ENCODE measurements around the gene HRK.

Gene HRK

DNA sequence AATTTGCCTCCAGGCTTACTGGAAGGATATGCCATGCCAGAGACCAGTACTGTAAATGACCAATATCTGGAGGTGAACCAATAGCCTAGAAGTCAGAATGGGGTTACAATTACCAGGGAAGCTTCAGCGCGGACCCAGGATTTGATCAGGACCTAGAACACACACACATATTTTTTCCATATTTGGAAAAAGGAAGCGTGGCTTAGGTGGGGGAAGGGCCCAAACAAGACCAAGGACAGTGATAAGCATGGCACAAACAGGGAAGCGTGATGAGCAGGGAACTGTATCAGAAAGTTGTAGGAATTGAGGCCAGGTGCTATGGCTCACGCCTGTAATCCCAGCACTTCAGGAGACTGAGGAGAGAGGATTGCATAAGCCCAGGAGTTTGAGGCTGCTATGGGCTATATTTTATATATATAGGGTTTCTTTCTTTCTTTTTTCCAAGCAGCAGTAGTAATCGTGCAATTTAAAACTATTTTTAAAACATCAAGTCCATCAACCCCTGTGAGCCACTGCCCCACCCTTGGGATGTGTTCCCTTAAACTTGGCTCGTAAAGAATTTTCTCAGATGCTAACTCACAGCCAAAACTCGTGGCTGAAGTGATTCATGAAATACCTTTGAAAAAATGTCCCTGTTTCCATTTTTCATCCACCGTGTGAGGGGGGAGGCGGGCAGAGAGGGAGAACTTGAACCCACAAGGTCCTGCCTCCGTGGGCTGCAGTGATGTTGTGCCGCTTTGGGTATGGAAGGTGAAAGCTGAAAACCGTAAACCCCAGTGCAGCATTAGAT, 16.7 kb downstream of the HRK start:
- no peak for DNase-seq

DNA sequence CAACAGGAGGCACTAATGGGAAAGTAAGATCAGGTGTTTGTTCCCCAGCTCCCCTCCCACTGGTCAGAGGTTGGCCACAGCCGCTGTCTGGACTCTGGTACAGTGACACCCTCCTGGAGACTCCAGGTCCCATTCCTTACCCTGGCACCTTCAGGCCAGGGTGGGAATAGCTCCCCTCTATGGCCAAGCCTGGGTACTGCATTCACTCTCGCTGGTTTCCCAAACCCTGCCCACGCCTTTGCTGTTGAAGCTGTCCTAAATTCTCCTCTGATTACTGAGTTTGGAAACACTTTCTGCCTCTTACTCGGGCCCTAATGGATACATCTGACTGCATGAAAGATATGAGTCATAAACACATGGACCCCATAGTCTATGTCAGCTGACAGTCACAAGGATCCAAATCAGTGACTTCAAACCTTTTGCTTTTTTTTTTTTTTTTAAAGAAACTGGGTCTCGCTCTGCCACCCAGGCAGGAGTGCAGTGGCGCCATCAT, 17.9 kb downstream of the HRK start:
- DNase-seq, result no peak

DNA sequence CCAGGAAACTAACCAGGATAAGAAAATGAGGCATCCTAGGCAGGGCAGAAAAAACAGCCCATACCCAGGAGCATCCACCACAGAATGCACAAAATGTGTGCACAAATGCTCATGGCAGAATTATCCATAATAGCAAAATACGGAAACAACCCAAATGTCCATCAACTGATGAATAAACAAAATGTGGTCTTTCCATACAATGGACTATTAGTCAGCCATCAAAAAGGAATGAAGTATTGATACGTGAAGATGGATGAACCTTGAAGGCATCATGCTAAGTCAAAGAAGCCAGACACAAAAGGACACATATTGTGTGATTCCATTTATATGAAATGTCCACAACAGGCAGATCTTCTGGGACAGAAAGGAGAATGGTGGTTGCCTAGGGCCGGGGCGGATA, 19.1 kb downstream of the HRK start:
- no peak for DNase-seq

DNA sequence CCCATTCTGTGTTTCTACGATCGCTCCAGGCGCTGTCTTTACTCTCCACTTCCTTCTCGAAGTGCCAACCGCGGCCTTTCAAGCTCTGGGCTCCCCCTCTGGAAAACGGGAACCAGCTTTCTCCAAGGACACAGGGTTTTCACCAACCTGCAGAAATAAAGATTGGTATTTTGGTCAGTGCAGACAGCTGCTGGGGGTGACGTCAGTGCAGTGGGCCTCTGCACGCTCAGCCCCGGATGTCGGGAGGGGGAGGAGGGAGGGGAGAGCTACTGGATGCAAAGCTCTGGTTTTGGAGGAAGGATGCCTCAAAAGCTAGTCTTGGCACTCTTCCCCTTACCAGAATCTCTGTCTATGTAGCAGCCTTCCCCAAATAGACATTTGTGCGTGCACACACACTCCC, 19.9 kb downstream of the HRK start:
- DNase-seq, result peak; percentile 34

DNA sequence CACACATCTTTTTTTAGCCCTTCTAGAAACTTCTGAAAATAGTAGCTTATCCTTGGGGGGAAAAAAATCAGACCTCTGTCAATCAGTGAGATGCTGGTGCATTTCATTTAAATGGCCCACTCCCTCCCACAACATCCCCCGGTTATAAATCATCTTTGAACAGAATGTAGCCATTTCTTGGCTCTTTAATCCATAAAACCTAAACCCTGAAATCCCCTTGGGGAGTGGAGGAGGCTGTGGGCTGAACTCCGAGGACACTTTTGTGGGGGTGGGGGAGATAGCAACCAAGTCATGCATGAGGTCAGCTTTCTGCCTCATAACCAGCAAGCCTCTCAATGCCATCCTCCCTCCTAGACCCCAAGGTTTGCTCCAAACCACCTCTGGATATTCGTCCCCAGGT, 21.0 kb downstream of the HRK start:
- no peak for DNase-seq

DNA sequence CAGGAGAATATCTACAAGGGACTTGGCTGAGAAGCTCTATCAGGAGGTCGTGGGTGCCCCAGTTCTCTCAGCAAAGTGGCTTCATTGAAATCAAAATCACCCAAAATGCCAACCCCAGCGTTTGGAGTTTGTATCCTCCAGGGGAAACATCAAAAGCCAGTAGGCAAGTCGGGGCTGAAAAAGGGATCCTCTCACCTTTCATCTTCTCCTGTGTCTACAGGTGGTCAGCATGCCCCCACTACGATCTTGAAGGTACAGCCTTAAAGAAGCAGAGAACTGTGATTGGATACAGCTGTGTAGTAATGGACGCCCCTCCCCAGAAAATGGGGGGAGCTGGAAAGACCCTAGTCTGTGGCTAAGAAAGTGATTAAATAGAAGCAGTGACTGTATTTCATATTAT, 22.2 kb downstream of the HRK start:
- DNase-seq, result no peak

DNA sequence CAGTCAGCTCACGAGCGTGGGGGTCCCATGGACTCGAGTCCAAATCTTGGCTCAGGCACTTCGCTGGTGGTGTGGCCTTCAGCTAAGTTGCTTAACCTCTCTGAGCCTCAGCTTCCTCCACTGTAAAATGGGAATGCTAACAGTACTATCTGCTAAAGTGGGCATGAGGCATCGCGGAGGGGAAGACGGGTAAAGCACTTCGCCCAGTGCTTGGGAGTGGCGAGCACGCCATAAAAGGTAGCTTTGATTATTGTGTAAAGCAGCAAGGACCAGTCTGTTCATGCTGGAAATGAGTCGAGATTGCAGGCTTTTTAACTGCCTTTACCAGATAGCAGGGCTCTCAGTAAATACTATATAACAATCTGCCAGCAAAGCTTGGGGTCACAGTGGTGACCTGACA, 24.5 kb downstream of the HRK start:
- no peak for DNase-seq

DNA sequence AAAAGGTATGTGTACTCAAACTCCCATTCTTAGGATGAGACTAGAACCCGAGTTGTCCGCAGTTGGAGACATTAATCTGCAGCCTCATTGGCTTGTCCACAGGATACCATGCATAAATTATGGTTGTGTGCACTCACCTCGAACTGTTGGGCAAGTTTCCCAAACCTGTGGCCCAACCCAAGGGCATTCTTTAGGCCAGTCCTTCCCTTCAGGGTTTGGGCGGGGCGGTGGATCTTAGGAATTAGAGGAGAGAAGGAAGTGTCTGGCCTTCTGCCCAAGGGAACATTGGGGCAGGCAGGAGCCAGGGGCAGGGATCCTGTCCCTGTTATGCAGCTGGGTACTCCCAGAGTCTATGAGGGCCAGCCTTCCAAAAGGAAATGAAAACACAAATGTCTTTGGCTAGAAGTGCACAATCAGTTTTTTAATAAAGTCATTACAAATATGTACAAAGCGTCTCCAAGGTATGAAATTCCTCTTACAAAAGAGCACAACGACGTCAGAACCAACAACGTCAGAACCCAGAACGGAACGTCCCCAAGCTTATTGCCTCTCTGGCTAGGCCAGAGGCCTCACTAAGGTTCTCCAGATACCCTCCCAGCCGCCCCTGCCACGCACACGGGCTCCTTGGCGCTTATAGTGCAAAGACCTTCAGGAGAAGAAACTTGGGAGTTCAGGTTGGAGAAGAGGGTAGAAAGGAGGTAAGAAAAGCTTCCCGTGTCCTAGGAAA, 25.3 kb downstream of the HRK start:
- DNase-seq, result no peak

DNA sequence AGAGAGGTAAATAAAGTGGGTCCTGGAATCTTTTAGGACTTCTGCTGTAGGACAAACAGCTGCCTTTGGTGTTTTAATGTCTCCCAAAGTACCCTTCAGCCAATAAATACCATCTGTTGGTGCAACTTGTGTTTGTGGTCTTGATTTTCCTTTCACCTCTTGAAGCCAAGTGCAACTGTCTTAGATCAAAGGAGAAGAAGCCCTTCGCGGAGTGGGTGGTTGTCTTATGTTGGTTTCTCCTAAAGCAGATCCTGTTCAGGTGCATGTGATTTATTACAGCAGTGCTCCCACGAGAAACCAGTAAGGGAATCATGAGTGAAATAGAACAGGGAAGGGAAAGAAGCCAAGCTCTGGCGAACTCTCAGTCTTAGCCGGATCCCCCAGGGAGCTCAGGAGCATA, 27.7 kb downstream of the HRK start:
- DNase-seq, result no peak

DNA sequence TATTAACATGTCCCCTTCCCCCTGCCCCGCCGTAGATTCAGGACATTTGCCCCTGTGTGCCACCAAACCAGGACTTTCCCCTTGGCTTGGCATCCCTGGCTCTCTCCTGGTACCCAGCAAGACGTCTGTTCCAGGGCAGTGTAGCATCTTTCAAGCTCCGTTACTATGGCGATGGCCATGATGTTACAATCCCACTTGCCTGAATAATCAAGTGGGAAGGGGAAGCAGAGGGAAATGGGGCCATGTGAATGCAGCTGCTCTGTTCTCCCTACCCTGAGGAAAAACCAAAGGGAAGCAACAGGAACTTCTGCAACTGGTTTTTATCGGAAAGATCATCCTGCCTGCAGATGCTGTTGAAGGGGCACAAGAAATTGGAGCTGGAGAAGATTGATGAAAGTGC, 28.9 kb downstream of the HRK start:
- DNase-seq, result no peak

DNA sequence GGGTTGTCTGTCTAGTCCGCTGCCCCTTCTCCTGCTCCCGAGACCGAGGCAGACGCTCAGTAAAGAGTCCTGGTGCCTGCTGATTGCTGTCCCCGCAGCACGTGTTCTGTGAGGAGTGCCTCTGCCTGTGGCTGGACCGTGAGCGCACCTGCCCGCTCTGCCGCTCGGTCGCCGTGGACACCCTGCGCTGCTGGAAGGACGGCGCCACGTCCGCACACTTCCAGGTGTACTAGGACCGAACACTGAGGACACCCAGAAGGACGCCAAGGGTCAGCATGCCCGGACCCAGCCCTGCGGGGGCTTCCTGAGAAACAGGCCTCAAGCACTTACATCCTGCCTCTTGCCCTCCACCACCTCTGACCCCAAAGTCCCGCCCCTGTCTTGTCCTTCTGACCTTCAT, 32.0 kb downstream of the HRK start:
- no peak for DNase-seq

DNA sequence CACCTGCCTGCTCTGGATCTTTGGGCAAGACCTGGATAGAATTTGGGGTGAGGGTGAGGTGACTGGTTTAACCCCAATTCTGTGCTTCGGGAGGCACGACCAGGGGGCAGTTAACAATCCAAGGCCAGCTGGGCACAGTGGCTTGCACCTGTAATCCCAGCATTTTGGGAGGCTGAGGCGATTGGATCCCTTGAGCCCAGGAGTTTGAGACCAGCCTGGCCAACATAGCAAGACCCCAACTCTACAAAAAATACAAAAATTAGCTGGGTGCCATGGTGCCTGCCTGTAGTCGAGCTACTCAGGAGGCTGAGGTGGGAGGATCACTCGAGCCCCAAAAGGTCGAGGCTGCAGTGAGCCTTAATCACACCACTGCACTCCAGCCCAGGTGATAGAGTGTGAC, 38.2 kb downstream of the HRK start:
- no peak for DNase-seq

DNA sequence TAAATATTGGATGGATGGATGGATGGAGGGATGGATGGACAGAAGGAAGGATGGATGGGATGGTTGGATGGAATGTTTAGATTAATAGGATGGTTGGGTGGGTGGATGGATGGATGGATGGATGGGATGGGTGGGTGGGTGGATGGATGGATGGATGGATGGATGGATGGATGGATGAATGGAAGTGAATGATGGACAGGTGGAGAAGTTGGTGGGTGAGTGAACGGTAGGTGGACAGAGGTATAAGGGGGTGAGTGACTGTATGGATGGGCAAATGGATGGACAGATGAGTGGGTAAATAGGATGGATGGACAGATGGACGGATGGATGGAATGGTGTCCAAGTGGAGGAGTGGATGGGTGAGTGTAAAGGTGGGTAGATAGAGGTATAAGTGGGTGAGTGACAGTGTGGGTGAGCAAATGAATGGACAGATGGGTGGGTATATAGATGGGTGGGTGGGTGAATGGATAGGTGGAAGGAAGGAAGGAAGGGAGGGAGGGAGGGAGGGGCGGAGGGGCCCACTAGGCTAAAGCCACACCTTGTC, 41.9 kb downstream of the HRK start:
- DNase-seq, result no peak

DNA sequence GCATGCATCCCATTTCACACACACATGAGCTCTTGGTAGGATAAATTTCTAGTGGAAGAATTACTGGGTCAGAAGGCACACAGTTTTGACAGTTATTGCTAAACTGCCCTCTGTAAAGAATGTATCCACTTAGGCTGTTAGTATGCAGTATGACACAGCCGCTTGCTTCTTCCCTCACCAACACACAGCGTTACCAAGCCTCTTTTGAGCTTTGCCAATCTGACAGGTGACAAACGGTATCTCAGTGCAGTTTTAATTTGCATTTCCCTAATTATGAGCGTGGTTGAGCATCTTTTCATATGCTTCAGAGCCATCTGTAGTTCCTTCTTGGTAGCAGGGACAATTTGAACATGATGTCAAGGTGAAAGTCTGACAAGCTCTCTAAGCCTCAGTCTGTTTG, 42.9 kb downstream of the HRK start:
- DNase-seq, result no peak

DNA sequence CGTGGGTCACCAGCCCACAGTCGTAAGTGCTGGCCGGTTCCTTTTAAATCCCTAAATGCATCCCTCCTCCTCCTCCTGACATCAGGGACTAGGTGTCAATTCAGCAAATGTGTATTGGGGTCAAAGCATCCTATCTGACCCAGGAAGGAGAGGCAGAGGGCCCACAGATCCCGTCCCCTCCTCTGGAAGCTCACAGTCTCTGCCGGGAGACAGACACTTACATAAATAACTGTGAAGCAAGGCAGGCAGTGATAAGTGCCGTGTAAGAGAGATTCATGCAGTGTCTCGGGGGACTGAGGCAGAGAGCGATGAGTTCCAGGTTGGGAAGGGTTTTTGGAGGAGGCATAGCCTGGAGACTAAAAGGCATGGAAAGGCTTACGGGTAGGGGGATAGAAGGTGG, 44.1 kb downstream of the HRK start:
- no peak for DNase-seq

DNA sequence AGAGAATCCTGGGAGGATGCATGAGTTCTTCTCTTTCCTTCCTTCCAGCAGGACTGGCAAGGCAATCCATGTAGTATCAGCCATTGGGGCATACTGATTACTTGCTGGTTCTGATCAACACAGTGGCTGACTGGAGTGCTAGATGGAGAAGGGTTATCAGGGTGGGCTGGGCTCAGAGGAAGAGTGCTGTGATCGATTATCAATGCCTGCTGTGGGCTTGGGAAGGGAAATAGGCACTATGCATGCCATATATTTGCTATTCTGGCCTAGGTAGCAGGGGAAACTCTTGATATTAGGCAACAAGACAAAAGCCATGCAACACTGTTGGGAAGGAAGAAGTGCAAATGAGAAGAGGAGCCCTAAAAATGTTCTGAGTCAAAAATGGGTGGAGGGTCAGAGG, 45.8 kb downstream of the HRK start:
- DNase-seq, result no peak

DNA sequence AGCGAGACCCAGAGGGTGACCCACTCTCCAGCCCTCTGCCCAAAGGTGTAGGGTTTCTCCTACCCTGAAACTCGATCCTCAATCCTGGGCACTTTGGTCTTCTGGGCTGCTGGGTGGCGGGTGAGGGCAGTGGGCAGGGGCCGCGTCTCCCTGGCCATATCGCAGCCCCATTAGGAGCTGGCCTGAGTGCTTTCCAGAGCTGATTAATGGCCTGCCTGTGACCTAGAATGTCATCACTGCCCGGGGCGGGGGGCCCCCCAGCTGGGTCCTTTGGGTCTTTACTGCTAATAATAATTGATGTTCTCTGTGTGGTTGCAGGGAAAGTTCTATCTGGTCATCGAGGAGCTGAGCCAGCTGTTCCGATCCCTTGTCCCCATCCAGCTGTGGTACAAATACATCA, 47.8 kb downstream of the HRK start:
- no peak for DNase-seq

DNA sequence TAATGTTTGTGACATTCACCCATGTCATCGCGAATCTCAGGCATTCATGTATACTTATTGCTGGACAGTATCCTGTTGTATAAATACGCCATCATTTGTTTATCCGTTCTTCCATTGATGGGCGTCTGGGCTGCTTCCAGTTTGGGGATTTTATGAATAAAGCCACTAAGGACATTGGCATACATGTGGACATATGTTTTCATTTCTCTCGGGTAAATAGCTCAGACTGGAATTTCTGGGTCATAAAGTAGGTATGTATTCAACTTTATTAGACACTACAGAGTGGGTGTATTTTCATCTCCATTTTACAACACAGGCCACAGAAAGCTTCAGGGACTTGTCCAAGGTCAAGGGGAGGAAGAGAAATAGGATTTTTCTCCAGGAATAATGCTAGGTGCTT, 48.9 kb downstream of the HRK start:
- DNase-seq, result no peak

DNA sequence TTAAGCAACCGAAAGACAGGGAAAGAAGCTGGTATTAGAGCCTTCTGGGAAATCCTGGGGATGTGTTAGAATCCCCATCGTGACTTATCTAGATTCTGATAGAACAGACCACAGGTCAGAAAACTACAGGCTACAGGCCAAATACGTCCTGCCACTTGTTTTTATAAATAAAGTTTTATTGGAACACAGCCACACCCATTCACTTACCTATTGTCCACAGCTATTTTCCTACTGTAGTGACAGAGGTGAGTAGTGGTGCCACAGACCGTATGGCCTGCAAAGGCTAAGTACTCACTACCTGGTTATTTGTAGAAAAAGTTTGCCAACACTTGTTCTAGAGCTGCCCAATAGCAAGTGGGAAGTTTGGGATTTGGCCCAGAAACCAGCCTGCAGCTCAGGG, 53.8 kb downstream of the HRK start:
- no peak for DNase-seq

DNA sequence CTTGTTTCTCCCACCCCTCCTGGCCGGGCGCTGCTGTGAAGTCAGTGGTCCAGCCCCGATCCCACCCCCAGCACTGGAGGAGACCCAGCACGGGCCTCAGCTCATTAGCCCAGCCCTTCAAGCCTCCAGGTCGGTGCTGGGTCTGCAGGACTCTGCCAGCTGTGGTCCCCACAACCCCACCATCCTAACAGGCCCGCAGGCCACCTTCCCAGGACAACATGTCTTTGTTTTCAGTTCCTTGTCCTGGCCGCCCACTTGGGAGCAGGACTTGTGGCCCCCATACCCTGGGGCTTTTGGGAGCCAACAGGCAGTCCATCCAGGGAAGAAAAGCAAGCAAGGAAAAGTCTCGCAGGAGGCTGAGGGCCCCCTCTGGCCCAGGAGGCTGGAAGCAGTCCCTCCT, 60.0 kb downstream of the HRK start:
- DNase-seq, result no peak

DNA sequence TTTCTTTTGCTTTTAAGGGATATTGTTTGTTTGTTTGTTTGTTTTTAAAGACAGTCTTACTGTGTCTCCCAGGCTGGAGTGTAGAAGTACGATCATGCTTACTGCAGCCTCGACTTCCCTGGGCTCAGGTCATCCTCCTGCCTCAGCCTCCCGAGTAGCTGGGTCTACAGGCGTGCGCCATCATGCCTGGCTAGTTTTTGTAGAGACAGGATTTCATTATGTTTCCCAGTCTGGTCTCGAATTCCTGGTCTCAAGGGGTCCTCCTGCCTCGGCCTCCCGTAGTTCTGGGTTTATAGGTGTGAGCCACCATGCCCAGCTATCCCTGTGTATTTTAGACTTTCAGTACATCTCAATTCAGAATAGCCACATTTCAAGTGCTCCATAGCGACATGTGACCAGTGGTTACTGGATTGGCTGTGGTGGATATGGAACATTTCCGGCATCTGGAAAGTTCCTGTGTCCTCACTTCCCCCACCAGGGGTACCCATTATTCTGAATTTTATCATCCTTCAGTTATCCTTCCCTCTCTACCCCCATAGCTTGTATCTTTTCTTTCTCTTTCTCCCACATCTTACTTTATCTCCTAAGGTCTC, 61.1 kb downstream of the HRK start:
- DNase-seq, result no peak

DNA sequence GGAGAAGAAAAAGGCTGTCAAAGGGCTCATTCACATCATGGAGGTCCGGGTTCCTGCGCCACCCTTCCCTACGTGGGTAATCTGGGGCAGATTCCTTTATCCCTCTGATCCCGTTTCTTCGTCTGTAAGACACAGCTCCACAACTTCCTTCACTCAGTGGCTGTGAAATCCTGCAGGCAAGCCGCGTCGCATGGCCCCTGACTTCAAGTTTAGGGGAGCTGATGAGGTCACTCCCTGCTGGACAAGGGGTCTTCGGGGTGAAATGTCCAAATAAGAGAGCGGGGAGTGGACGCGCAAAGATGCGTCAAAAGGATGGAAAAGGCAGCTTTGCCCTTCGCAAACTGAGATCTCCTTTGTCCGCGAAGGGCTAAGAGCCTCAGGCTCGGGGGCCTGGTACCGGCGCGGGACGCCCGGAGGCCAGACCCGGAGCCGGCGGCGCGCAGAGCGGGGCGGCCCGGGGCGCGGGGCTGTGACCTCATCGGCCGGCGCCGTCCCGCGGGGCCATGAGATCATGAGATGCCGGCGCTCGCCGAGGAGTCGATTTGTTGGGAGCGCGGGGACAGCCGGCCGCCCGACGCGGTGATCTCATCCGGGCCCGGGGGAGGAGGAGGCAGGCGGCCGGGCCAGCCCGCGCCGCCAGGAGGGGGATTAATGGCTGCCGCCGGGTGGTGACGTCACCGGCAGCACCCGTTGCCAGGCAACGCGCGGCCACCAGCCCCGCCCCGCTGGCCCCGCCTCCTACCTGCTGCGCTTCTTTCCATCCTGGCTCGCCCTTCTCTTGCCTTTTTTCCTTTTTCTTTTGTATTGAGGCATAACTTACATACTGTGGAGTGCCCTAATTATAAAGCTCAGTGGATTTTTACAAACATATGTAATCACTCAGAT, 62.1 kb downstream of the HRK start:
- peak; percentile 87 for DNase-seq

DNA sequence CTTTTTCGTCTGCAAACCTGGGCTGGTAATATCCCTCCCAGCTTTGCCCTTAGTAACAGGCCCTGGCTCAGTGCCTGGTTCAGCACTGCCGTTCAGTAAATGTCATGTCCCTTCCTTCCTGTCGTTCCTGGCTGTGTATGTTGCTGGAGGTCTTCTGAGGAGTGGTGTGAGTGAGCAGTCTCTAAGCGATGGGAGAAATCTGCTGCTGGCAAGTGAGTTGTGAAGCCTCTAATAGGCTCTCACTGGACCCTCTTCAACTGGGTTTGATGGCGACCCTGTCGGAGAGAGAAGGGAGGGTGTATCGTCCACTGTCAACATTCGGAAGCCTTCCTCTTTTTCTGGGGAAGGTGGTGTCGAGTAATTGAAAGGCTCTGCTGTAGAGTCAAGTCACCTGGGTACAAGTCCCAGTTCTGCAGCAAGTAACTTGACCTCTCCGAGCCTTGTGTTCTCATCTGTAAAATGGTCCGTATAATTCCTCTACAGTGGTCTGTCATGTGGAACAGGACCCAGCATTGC, 62.8 kb downstream of the HRK start:
- no peak for DNase-seq
